A172 (cell line): ENCODE measurements around the gene BNIP5. TPM values are rescaled to one million over a fixed set of nuclear protein-coding genes. Genes with fewer than 3 reads are reported as not detected.

Source experiments
- DNase-seq: peaks from one replicate; pipeline ENCODE4 v3.0.0-alpha.2; 2015; ENCODE audit warnings: low spot score
- total RNA-seq: library from RNA; depleted of rRNA; stranded (reverse); fragments of >200 nt; shearing (Covaris generic); gene quantifications from 2 replicates; pipeline ENCODE4 v1.2.3, GENCODE V29; 2014; rRNA removed

Gene BNIP5
- total RNA-seq, 1 experiment from 2014 or later: not detected

DNA sequence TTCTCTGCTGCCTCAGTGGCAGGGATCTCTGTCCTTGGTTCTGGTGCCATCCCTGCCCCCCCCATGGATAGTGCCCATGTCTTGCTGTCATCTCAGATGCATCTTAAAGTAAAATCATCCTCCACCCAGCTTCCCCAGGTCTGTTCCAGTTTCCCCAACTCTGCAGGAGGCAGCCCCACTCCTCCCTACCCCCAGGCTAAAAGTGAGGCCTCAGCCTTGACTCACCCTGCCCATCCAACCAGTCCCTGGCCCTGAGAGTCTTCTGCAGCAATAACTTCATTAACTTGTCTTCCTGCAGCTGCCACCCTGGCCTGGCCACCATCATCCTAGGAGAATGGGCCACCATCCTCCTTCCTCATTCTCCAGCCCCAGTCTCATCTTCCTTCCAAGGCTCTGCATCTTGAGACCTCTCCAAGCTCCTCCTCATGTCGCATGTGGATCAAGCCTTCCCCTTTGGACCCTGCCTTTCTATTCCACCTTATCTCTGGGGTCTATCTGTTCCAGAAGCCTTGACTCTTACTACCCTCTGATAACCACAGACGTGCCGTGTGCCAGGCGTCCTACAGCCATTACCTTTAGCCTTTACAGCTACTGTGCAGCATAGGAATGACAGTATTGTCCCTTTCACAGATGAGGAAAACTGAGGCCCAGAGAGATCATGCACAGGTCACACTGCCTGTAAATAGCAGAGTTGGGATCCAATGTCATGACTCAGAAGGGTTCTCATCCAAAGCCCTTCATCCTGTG lies 68.8 kb downstream of the BNIP5 start:
- DNase-seq: no peak

DNA sequence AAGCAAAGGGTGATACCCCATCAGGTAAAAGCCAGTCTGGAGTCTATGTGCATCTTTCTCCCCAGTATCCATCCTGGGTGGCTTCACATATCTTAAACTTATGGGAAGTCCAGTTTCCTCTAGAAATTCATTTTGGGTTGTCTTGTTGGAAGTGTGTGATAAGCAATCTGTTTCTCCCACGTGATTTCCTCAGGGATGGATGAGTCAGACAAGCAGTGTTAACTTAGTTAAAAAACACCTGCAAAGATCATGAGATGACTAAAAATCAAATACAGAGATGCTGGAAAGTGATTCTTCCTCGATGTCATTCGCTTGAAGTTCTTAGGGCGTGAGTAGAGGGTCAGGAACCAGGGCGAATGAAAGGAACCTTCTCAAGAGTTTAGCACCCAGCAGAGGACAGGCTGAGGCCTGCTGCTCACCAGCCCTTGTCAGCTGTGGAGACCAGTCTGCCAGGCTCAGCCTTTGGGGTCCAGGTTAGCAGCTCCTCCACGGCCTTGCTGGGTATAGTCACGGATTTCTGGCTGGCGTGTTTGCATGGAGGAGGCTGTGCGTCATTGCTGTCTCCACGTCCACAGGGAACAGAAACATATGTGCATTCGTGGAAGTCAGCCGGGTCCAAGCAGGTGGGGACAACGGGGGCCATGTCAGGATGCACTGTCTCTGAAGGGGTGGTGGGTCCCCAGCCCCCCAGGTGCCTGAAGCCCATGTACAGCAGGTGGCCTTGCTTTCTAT lies 69.6 kb downstream of the BNIP5 start:
- DNase-seq: peak; percentile 53

Other genes with a start within 250 kb of the BNIP5 start
- 0.34 and 0.46 TPM in 2 replicates for gene MAPK13, start 206.4 kb downstream of the BNIP5 start, total RNA-seq
- 8.6 and 11.1 TPM in 2 replicates for gene BRPF3, start 140.1 kb downstream of the BNIP5 start, total RNA-seq
- gene PNPLA1, start 66.8 kb downstream of the BNIP5 start, total RNA-seq: not detected in 2 replicates
- gene ETV7, start 50.8 kb upstream of the BNIP5 start, total RNA-seq: 0.24 TPM in 1 of 2 replicates, not detected in the other
- gene PXT1, start 106.0 kb upstream of the BNIP5 start, total RNA-seq: not detected in 2 replicates
- 93.6 and 99.3 TPM in 2 replicates for gene KCTD20, start 106.1 kb upstream of the BNIP5 start, total RNA-seq
- 23.7 and 25.3 TPM in 2 replicates for gene STK38, start 210.6 kb upstream of the BNIP5 start, total RNA-seq